ENCODE data around the gene RAC3.

The RAC3 gene

GRCh38 chr17:82054351-82055022 is 23.0 kb downstream of the RAC3 start:
- Histone ChIP-seq H3K27me3 (ENCODE audit: control insufficient read depth, insufficient read depth, low read length) (no peaks in the 10 kb centered on the region), H3K4me1 (ENCODE audit: control insufficient read depth, insufficient read depth, low read length) (peaks cover 23% of the 10 kb centered on the region), H3K4me3 (ENCODE audit: low read length) (no peak overlapping the region), H3K9me3 (ENCODE audit: control insufficient read depth, low read length) (no peaks in the 10 kb centered on the region), H3K9ac (ENCODE audit: low read length) (no peak overlapping the region), H3K36me3 (ENCODE audit: control insufficient read depth, insufficient read depth, low read length) (peaks cover 7% of the 10 kb centered on the region)

- Histone ChIP-seq H3K9me3 (ENCODE audit: control insufficient read depth, low read length) (no peaks in the 10 kb centered on the region), H3K4me3 (ENCODE audit: low read length) (no peak overlapping the region), H3K4me1 (ENCODE audit: control insufficient read depth, insufficient read depth, low read length) (peaks cover 20% of the 10 kb centered on the region), H3K36me3 (ENCODE audit: control insufficient read depth, insufficient read depth, low read length) (peaks cover 7% of the 10 kb centered on the region), H3K27me3 (ENCODE audit: control insufficient read depth, insufficient read depth, low read length) (no peaks in the 10 kb centered on the region), H3K9ac (ENCODE audit: low read length) (no peak overlapping the region)
These were observed 23.8 kb downstream of the RAC3 start for GRCh38 chr17:82055023-82055964.

DNA sequence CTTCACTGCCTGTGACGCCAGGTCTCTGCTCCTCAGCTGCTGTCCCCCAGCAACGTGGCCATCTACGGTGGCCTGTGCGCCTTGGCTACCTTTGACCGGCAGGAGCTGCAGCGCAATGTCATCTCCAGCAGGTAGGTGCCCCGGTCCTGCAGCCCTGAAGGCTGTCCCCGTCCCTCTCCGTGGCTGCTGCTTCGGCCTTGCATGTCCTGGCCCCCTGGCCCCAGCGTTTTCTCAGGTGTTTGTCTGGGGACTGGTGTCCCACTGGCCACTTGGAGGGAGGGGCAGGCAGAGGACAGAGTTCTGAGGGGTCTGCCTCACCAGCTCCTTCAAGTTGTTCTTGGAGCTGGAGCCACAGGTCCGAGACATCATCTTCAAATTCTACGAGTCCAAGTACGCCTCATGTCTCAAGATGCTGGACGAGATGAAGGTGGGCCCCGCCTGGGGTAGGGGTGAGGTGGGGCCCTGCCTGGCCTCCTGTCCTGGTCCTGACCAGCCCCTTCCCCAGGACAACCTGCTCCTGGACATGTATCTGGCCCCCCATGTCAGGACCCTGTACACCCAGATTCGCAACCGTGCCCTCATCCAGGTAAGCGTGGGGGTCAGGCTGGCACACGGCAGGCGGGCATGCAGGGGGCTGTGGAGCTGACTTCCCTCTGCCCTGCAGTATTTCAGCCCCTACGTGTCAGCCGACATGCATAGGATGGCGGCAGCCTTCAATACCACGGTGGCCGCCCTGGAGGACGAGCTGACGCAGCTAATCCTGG is 24.7 kb downstream of the RAC3 start:
- Histone ChIP-seq H3K9ac (ENCODE audit: low read length) (no peak overlapping the region), H3K27me3 (ENCODE audit: control insufficient read depth, insufficient read depth, low read length) (no peaks in the 10 kb centered on the region), H3K36me3 (ENCODE audit: control insufficient read depth, insufficient read depth, low read length) (peaks cover 7% of the 10 kb centered on the region), H3K4me1 (ENCODE audit: control insufficient read depth, insufficient read depth, low read length) (peaks cover 13% of the 10 kb centered on the region), H3K4me3 (ENCODE audit: low read length) (no peak overlapping the region), H3K9me3 (ENCODE audit: control insufficient read depth, low read length) (no peaks in the 10 kb centered on the region)

- no peak overlapping the region for H3K4me3 ChIP-seq (ENCODE audit: low read length)
- H3K36me3 ChIP-seq (ENCODE audit: control insufficient read depth, insufficient read depth, low read length) = peaks cover 7% of the 10 kb centered on the region
- no peak overlapping the region for H3K9ac ChIP-seq (ENCODE audit: low read length)
- H3K4me1 ChIP-seq (ENCODE audit: control insufficient read depth, insufficient read depth, low read length) = peaks cover 13% of the 10 kb centered on the region
- H3K27me3 ChIP-seq (ENCODE audit: control insufficient read depth, insufficient read depth, low read length) = no peaks in the 10 kb centered on the region
- H3K9me3 ChIP-seq (ENCODE audit: control insufficient read depth, low read length) = no peaks in the 10 kb centered on the region
These were observed 25.5 kb downstream of the RAC3 start for GRCh38 chr17:82056729-82057621.

- Histone ChIP-seq H3K9me3 (ENCODE audit: control insufficient read depth, low read length) (no peaks in the 10 kb centered on the region), H3K4me1 (ENCODE audit: control insufficient read depth, insufficient read depth, low read length) (peaks cover 2% of the 10 kb centered on the region), H3K4me3 (ENCODE audit: low read length) (no peak overlapping the region), H3K9ac (ENCODE audit: low read length) (no peak overlapping the region), H3K36me3 (ENCODE audit: control insufficient read depth, insufficient read depth, low read length) (peaks cover 7% of the 10 kb centered on the region), H3K27me3 (ENCODE audit: control insufficient read depth, insufficient read depth, low read length) (no peaks in the 10 kb centered on the region)
These were observed 26.9 kb downstream of the RAC3 start for GRCh38 chr17:82058230-82058854.

- Histone ChIP-seq H3K36me3 (ENCODE audit: control insufficient read depth, insufficient read depth, low read length) (peaks cover 7% of the 10 kb centered on the region), H3K9me3 (ENCODE audit: control insufficient read depth, low read length) (no peaks in the 10 kb centered on the region), H3K9ac (ENCODE audit: low read length) (no peak overlapping the region), H3K27me3 (ENCODE audit: control insufficient read depth, insufficient read depth, low read length) (no peaks in the 10 kb centered on the region), H3K4me1 (ENCODE audit: control insufficient read depth, insufficient read depth, low read length) (peaks cover 4% of the 10 kb centered on the region), H3K4me3 (ENCODE audit: low read length) (no peak overlapping the region)
These were observed 27.4 kb downstream of the RAC3 start for GRCh38 chr17:82058855-82059249.

DNA sequence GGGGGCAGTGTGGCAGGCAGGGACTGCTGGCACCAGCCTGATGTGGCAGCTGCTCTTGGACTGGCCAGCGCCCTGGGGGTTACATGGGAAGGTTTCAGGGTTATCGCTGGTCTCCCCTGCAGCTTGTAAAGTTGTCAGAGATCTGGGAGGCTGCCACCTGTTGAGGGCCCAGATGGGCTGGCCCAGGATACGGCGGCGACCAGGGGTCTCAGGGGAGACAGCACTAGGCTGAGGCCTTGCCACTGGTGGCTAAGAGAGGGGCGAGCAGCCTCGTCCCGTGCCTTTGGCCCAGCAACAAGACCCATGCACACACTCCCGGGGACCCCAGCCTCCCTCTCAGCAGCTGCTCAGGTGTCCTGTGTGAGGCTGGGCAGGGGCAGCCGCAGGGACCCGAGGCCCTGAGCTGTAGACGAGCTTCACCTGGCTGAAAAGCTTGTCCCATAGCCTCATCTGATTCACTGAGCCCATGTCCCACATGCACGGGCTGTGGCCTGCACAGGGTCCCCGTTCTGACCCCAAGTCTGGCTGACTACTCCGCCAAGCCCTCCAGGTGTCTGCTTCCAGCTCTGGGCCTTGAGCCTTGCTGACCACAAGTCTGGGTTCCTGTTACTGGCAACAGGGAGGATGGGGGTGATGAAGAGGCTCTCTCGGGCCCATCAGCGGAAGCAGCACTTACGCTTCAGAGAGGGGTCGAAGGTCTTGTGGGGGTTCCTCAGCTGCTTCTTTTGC is 28.0 kb downstream of the RAC3 start:
- Histone ChIP-seq H3K4me3 (ENCODE audit: low read length) (no peak overlapping the region), H3K27me3 (ENCODE audit: control insufficient read depth, insufficient read depth, low read length) (no peaks in the 10 kb centered on the region), H3K36me3 (ENCODE audit: control insufficient read depth, insufficient read depth, low read length) (peaks cover 7% of the 10 kb centered on the region), H3K9me3 (ENCODE audit: control insufficient read depth, low read length) (no peaks in the 10 kb centered on the region), H3K9ac (ENCODE audit: low read length) (no peak overlapping the region), H3K4me1 (ENCODE audit: control insufficient read depth, insufficient read depth, low read length) (peaks cover 10% of the 10 kb centered on the region)

- H3K36me3 ChIP-seq (ENCODE audit: control insufficient read depth, insufficient read depth, low read length) = peaks cover 4% of the 10 kb centered on the region
- peaks cover 15% of the 10 kb centered on the region for H3K4me1 ChIP-seq (ENCODE audit: control insufficient read depth, insufficient read depth, low read length)
- no peaks in the 10 kb centered on the region for H3K27me3 ChIP-seq (ENCODE audit: control insufficient read depth, insufficient read depth, low read length)
- H3K9ac ChIP-seq (ENCODE audit: low read length) = no peak overlapping the region
- no peak overlapping the region for H3K4me3 ChIP-seq (ENCODE audit: low read length)
- no peaks in the 10 kb centered on the region for H3K9me3 ChIP-seq (ENCODE audit: control insufficient read depth, low read length)
These were observed 28.5 kb downstream of the RAC3 start for GRCh38 chr17:82060001-82060380.

- Histone ChIP-seq H3K9me3 (ENCODE audit: control insufficient read depth, low read length) (no peaks in the 10 kb centered on the region), H3K27me3 (ENCODE audit: control insufficient read depth, insufficient read depth, low read length) (no peaks in the 10 kb centered on the region), H3K9ac (ENCODE audit: low read length) (no peak overlapping the region), H3K4me1 (ENCODE audit: control insufficient read depth, insufficient read depth, low read length) (peaks cover 16% of the 10 kb centered on the region), H3K4me3 (ENCODE audit: low read length) (no peak overlapping the region), H3K36me3 (ENCODE audit: control insufficient read depth, insufficient read depth, low read length) (no peaks in the 10 kb centered on the region)
These were observed 29.1 kb downstream of the RAC3 start for GRCh38 chr17:82060614-82061013.

- H3K4me1 ChIP-seq (ENCODE audit: control insufficient read depth, insufficient read depth, low read length) = peaks cover 20% of the 10 kb centered on the region
These were observed 29.8 kb downstream of the RAC3 start for GRCh38 chr17:82061047-82061925.

More at GRCh38 chr17:82061047-82061925, 29.8 kb downstream of the RAC3 start:
- H3K36me3 ChIP-seq (ENCODE audit: control insufficient read depth, insufficient read depth, low read length) = no peaks in the 10 kb centered on the region
- no peaks in the 10 kb centered on the region for H3K27me3 ChIP-seq (ENCODE audit: control insufficient read depth, insufficient read depth, low read length)
- H3K9ac ChIP-seq (ENCODE audit: low read length) = no peak overlapping the region
- H3K4me3 ChIP-seq (ENCODE audit: low read length) = no peak overlapping the region
- no peaks in the 10 kb centered on the region for H3K9me3 ChIP-seq (ENCODE audit: control insufficient read depth, low read length)
